Endothelial cell of umbilical vein (primary cell): ENCODE measurements around the gene ITM2C. TPM values are rescaled to one million over a fixed set of nuclear protein-coding genes. Genes with fewer than 3 reads are reported as not detected.

Experiments
- BruUV-seq: library from RNA; stranded (reverse); fragments of 400-500 nt; replicated peaks from 2 replicates; lab custom pipeline; 2021; lab: Mats Ljungman, UMichigan
- CTCF ChIA-PET: fragments of 300-600, 350-600 bp; sonication (Branson Sonifier 250); formaldehyde crosslinking; loops from one replicate; lab custom pipeline; 2021; ENCODE audit warnings: antibody characterized with exemption, inconsistent platforms; lab: Charles Lee
- POLR2A ChIA-PET: fragments of 300-600, 350-600 bp; sonication (Branson Sonifier 250); formaldehyde crosslinking; loops from one replicate; lab custom pipeline; 2021; ENCODE audit warnings: antibody characterized with exemption, inconsistent platforms; lab: Charles Lee
- DNase-seq: peaks from one replicate; pipeline ENCODE4 v3.0.0-alpha.2; 2011; ENCODE audit warnings: low read depth, low spot score
- FAIRE-seq: peaks from 2 replicates; lab custom pipeline; 2011; peaks lifted over from hg19 to GRCh38; lab: Jason Lieb, UNC
- H2AFZ ChIP-seq: 2 replicates; pipeline ENCODE4 v1.6.0; 2012; ENCODE audit warnings: low read depth, low read length, control low read depth, inconsistent platforms
- H3K27ac ChIP-seq: 2 replicates; pipeline ENCODE4 v1.5.1; 2011; ENCODE audit warnings: low read depth, mild to moderate bottlenecking, control low read depth, low read length, moderate library complexity; ENCODE audit not compliant: insufficient read depth
- H3K27me3 ChIP-seq, 2 experiments: 2 replicates each; pipeline versions ENCODE4 v1.6.0 to v1.6.1; 2011; ENCODE audit warnings: low read length in 2 of 2, mixed read lengths in 1 of 2; ENCODE audit not compliant: control insufficient read depth in 2 of 2, insufficient read depth in 2 of 2
- H3K36me3 ChIP-seq, 2 experiments: 2 replicates in 1 of 2; 3 replicates in 1 of 2; pipeline ENCODE4 v1.5.1; 2011; ENCODE audit warnings: low read length in 2 of 2, mild to moderate bottlenecking in 1 of 2, moderate library complexity in 1 of 2; ENCODE audit not compliant: control insufficient read depth in 2 of 2, insufficient read depth in 2 of 2; ENCODE audit errors: extremely low read depth in 1 of 2
- H3K4me1 ChIP-seq: 3 replicates; pipeline ENCODE4 v1.5.1; 2011; ENCODE audit warnings: mild to moderate bottlenecking, low read length; ENCODE audit not compliant: control insufficient read depth, insufficient read depth; ENCODE audit errors: extremely low read depth
- H3K4me2 ChIP-seq: 2 replicates; pipeline ENCODE4 v1.6.1; 2011; ENCODE audit warnings: low read length, control low read depth, mixed read lengths; ENCODE audit not compliant: insufficient read depth
- H3K4me3 ChIP-seq, 3 experiments: fragments of 200-600 bp in 1 of 3; sonication (generic), shearing (Covaris generic) in 1 of 3; replicated peaks in 1 of 3; 2 replicates each; pipeline ENCODE4 v1.5.1; 2011 to 2016; ENCODE audit warnings: control low read depth in 3 of 3, low read length in 3 of 3, mild to moderate bottlenecking in 2 of 3, inconsistent platforms in 1 of 3, low read depth in 1 of 3, moderate library complexity in 1 of 3; ENCODE audit not compliant: insufficient read depth in 1 of 3
- H3K79me2 ChIP-seq: 2 replicates; pipeline ENCODE4 v1.6.0; 2012; ENCODE audit warnings: low read length, inconsistent platforms; ENCODE audit not compliant: control insufficient read depth, insufficient read depth
- H3K9ac ChIP-seq: replicated peaks from 2 replicates; pipeline ENCODE3; 2011; ENCODE audit warnings: low read length, control low read depth; ENCODE audit not compliant: insufficient read depth; ENCODE audit errors: extremely low read depth
- H3K9me1 ChIP-seq: replicated peaks from 3 replicates; pipeline ENCODE4 v1.6.0; 2011; ENCODE audit warnings: mild to moderate bottlenecking, low read length; ENCODE audit not compliant: control insufficient read depth, insufficient read depth; ENCODE audit errors: extremely low read depth
- H3K9me3 ChIP-seq: replicated peaks from 2 replicates; pipeline ENCODE4 v1.5.1; 2012; ENCODE audit warnings: low read length, inconsistent platforms; ENCODE audit not compliant: control insufficient read depth, insufficient read depth
- H4K20me1 ChIP-seq: replicated peaks from 2 replicates; pipeline ENCODE3; 2011; ENCODE audit warnings: mild to moderate bottlenecking, low read length; ENCODE audit not compliant: control insufficient read depth, insufficient read depth; ENCODE audit errors: extremely low read depth
- CTCF ChIP-seq, 2 donors: IDR thresholded peaks; 1 replicate in 1 of 2; 2 replicates in 1 of 2; pipeline ENCODE4 v1.5.1; 2011; ENCODE audit warnings: low read length in 2 of 2, mild to moderate bottlenecking in 2 of 2, moderate library complexity in 2 of 2, control low read depth in 1 of 2, inconsistent platforms in 1 of 2, low read depth in 1 of 2; ENCODE audit not compliant: insufficient read depth in 1 of 2; ENCODE audit errors: extremely low read depth in 1 of 2
- EZH2 ChIP-seq: IDR thresholded peaks from 2 replicates; pipeline ENCODE4 v1.6.1; 2012; ENCODE audit warnings: borderline replicate concordance, low read depth, mild to moderate bottlenecking, moderate library complexity, low read length, inconsistent platforms; ENCODE audit not compliant: severe bottlenecking
- FOS ChIP-seq: IDR thresholded peaks from 2 replicates; pipeline ENCODE4 v1.6.1; 2011; ENCODE audit warnings: mild to moderate bottlenecking, low read length, moderate library complexity, borderline replicate concordance; ENCODE audit not compliant: insufficient read depth
- MAX ChIP-seq: IDR thresholded peaks from 2 replicates; pipeline ENCODE4 v1.6.1; 2011; ENCODE audit not compliant: insufficient read depth, insufficient read length
- MYC ChIP-seq: IDR thresholded peaks from one replicate; pipeline ENCODE4 v1.6.1; 2011; ENCODE audit warnings: mild to moderate bottlenecking, low read depth, low read length
- dilution Hi-C: fragments of 300-500 bp; cut with MboI; formaldehyde crosslinking; loops from one replicate; pipeline ENCODE4 v1.15.0; 2019; ENCODE audit warnings: low sequenced_read_pairs; ENCODE audit not compliant: extremely low pct_ligation_motif_present
- intact Hi-C: fragments of 100-400 bp; cut with micrococcal nuclease; formaldehyde crosslinking; loops from one replicate; pipeline ENCODE4 v1.10.0; 2022
- polyA plus RNA-seq, 4 experiments: library from polyadenylated mRNA; depleted of rRNA in 3 of 4; stranded (reverse) in 3 of 4; unstranded in 1 of 4; fragments of >200 nt; gene quantifications; 2 replicates each; pipeline versions ENCODE4 v1.2.1 to v1.2.3, GENCODE V29; 2011 to 2012; ENCODE audit warnings: missing spikeins in 1 of 4
- total RNA-seq: library from RNA; stranded (reverse); gene quantifications from 2 replicates; pipeline ENCODE4 v1.2.3, GENCODE V29; 2021

ITM2C gene
- total and polyA plus RNA-seq, 2 donors (not counting 3 experiments of a cell fraction or from before 2014, with no cell fraction given) = 12.0 to 12.1 TPM

GRCh38 chr2:230873661-230874401 lies 9.1 kb downstream of the ITM2C start:
- DNase-seq = no peak
- no peak overlapping the region for H3K27ac ChIP-seq
- no peak for FAIRE-seq
- TF ChIP-seq EZH2 = no peak
- TF ChIP-seq CTCF (IDR thresholded peaks at IDR 0.05; ENCODE audit: extremely low read depth in 1 of 2, insufficient read depth in 1 of 2, low read depth in 1 of 2, low read length in 2 of 2) = no peak
- TF ChIP-seq MAX = no peak
- no peak for TF ChIP-seq FOS
- TF ChIP-seq MYC = no peak
- BruUV-seq = no TSS peak
- POLR2A ChIA-PET = no interaction called here
- H2AFZ ChIP-seq = no peak overlapping the region
- intact Hi-C loops (no loop called here), dilution Hi-C loops (no loop called here)
- H4K20me1 ChIP-seq = no peaks in the 10 kb centered on the region
- no peaks in the 10 kb centered on the region for H3K9me3 ChIP-seq
- H3K4me2 ChIP-seq = no peak overlapping the region
- no peaks in the 10 kb centered on the region for H3K79me2 ChIP-seq
- CTCF ChIA-PET = no interaction called here
- no peak overlapping the region for H3K9ac ChIP-seq
- H3K27me3 ChIP-seq = no peaks in the 10 kb centered on the region
- no peaks in the 10 kb centered on the region for H3K36me3 ChIP-seq
- no peaks in the 10 kb centered on the region for H3K4me1 ChIP-seq
- no peak overlapping the region for H3K4me3 ChIP-seq
- no peaks in the 10 kb centered on the region for H3K9me1 ChIP-seq
